ENCODE data around the gene HSPB3. TPM values are rescaled to one million over a fixed set of nuclear protein-coding genes. Genes with fewer than 3 reads are reported as not detected.

HSPB3 gene
- total RNA-seq (ENCODE audit: low replicate concordance): 0.53 TPM in 1 of 2 replicates, not detected in the other
- long read RNA-seq: 0 reads

GRCh38 chr5:54455413-54456157 lies at the start of gene HSPB3:
Gene HSPB3 (plus strand): TSS chr5:54455699. CDS start chr5:54455790, 91 bp downstream.
- Mint-ChIP-seq H3K4me3 (no peak within 1 kb of the TSS), H3K9me3 (no peaks in the 10 kb centered on the region), H3K27me3 (no peaks in the 10 kb centered on the region), H3K4me1 (ENCODE audit: unreplicated experiment) (peaks cover 8% of the 10 kb centered on the region), H3K36me3 (no peaks in the 10 kb centered on the region), H3K27ac (no peak within 1 kb of the TSS)
- TF ChIP-seq CTCF (conservative IDR thresholded peaks at IDR 0.05): no peak
- DNase-seq (ENCODE audit: extremely low spot score, unreplicated experiment): no peak

DNA sequence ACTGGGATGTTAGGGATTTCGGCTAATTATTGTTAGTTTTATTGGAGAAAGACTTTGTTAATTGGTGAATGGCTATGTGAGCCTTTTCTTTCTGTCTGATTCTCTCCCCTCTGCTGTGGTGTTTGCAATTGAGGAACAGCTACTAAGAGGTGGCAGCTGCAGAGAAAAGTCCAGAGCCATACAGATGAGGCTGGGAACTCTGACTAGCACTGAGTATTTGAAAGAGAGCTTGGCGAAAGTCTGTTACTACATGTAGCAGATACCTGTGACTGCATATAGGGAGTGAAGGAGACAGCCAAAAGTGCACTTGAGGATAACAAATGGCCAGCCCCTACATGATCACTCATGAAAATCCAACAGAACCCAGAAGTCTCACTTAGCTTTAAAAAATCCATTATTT lies 44.3 kb upstream of the HSPB3 start:
- Mint-ChIP-seq H3K9me3 (no peaks in the 10 kb centered on the region), H3K4me1 (ENCODE audit: unreplicated experiment) (no peaks in the 10 kb centered on the region), H3K4me3 (no peak overlapping the region), H3K27ac (no peak overlapping the region), H3K27me3 (no peaks in the 10 kb centered on the region), H3K36me3 (no peaks in the 10 kb centered on the region)
- DNase-seq (ENCODE audit: extremely low spot score, unreplicated experiment): no peak
- TF ChIP-seq CTCF (conservative IDR thresholded peaks at IDR 0.05): no peak

DNA sequence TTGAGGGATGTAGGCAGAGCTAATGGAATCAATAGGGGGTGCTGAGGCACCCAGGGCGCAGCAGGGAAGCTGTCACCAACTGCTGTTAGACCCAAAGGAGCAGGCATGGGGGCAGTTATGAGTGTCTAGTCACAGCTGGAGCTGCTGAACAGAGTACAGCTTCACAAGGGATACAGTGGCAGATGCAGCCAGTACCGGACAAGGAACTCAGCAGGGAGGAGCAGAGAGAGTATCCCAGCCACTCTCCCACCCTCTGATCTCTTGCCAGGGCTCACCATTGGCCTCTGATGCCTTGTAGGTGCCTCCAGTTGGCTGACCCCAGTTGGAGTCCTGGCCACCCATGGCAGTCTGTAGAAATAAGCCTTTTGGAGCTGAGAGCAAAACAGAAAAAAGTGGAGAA lies 42.6 kb upstream of the HSPB3 start:
- DNase-seq (ENCODE audit: extremely low spot score, unreplicated experiment): no peak
- no peak overlapping the region for H3K4me3 Mint-ChIP-seq
- no peaks in the 10 kb centered on the region for H3K4me1 Mint-ChIP-seq (ENCODE audit: unreplicated experiment)
- no peaks in the 10 kb centered on the region for H3K27me3 Mint-ChIP-seq
- no peak overlapping the region for H3K27ac Mint-ChIP-seq
- H3K9me3 Mint-ChIP-seq: no peaks in the 10 kb centered on the region
- H3K36me3 Mint-ChIP-seq: no peaks in the 10 kb centered on the region
- TF ChIP-seq CTCF (conservative IDR thresholded peaks at IDR 0.05): no peak

DNA sequence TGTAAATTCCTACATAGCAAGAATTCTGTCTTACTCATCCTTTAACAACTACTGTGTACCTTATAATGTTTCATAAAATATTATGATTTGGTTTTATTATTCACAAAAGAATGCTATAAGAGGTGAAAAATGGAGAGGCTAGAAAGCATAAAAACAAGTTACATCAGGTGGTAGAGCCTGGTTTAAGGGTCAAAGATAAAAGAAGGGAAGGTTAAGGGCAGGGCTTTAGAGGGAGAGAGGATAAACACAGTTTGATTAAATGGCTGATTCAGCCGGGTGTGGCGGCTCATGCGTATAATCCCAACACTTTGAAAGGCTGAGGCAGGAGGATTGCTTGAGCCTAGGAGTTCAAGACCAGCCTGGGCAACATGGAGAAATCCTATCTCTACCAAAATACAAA lies 40.4 kb upstream of the HSPB3 start:
- Mint-ChIP-seq H3K4me3 (no peak overlapping the region), H3K27me3 (no peaks in the 10 kb centered on the region), H3K9me3 (no peaks in the 10 kb centered on the region), H3K4me1 (ENCODE audit: unreplicated experiment) (no peaks in the 10 kb centered on the region), H3K27ac (no peak overlapping the region), H3K36me3 (no peaks in the 10 kb centered on the region)
- TF ChIP-seq CTCF (conservative IDR thresholded peaks at IDR 0.05): no peak
- no peak for DNase-seq (ENCODE audit: extremely low spot score, unreplicated experiment)

DNA sequence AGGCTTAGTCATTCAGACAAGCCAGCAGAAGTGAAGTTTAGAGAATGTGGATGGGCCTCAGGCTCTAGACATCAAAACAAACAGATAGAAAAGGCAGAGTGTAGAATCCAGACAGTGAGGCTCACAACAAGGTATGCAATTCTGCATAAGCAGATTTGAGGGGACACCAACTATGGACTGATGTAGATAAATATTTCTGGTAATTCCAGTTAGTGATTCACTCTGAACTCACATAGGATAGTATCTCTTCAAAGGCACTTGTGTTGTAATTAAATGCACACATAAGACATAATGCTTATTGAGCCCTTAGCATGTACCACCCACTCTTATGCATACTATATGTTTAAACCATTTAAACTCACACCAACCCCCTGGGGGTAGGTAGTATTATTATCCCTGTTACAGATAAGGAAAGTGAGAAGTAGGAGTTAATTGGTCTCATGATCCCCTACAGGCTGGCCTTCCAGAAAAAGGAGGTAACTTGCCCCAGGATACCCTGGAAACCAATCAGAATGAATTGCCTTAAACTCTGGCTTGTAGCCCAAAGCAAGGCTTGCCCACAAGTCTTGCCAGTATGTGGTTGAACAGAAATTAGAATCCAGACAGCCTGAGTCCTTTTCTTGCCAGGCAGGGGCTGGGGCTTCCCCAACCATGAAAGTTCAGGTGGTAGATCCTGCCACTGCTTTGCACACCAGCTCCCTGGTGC lies 39.5 kb upstream of the HSPB3 start:
- H3K4me1 Mint-ChIP-seq (ENCODE audit: unreplicated experiment): no peaks in the 10 kb centered on the region
- no peaks in the 10 kb centered on the region for H3K27me3 Mint-ChIP-seq
- H3K9me3 Mint-ChIP-seq: no peaks in the 10 kb centered on the region
- H3K27ac Mint-ChIP-seq: peak overlapping the region; percentile 28
- no peaks in the 10 kb centered on the region for H3K36me3 Mint-ChIP-seq
- TF ChIP-seq CTCF (conservative IDR thresholded peaks at IDR 0.05): no peak
- no peak overlapping the region for H3K4me3 Mint-ChIP-seq
- no peak for DNase-seq (ENCODE audit: extremely low spot score, unreplicated experiment)

Measured in type B pancreatic cell (in vitro differentiated cells).